ENCODE measurements around the gene APLNR.

- no peak for TF ChIP-seq POLR2A (IDR thresholded peaks at IDR 0.05)
- no peak for TF ChIP-seq CTCF (IDR thresholded peaks at IDR 0.05)
These were observed 7.9 kb upstream of the APLNR start for GRCh38 chr11:57244911-57245310.

All from right lobe of liver (tissue), 4 donors.